Measurements from ENCODE around the gene TRUB2.

GRCh38 chr9:128340691-128341434, 18.6 kb upstream of the TRUB2 start:
- TF ChIP-seq TAF1 (IDR thresholded peaks at IDR 0.05; ENCODE audit: low read depth, low read length) (no peak), POLR2AphosphoS5 (IDR thresholded peaks at IDR 0.05; ENCODE audit: low read depth, low read length) (no peak), POLR2A (IDR thresholded peaks at IDR 0.05; ENCODE audit: low read depth, low read length) (no peak), SPI1 (IDR thresholded peaks at IDR 0.05; ENCODE audit: low read depth, low read length) (no peak)

All from GM12891 (cell line).